Chondrocyte (in vitro differentiated cells): Measurements from ENCODE around the gene TTLL10. TPM values are rescaled to one million over a fixed set of nuclear protein-coding genes. Genes with fewer than 3 reads are reported as not detected.

ENCODE experiments used
- DNase-seq: peaks from one replicate; pipeline ENCODE4 v3.0.0; 2021; ENCODE audit warnings: mixed read lengths, low spot score
- H3K27ac Mint-ChIP-seq: one replicate; pipeline ENCODE4 v1.8.0; 2021; ENCODE audit warnings: mild to moderate bottlenecking, moderate library complexity, mixed read lengths; ENCODE audit not compliant: unreplicated experiment
- H3K27me3 Mint-ChIP-seq: 2 replicates; pipeline ENCODE4 v1.8.0; 2021; ENCODE audit warnings: low read depth, mixed read lengths
- H3K36me3 Mint-ChIP-seq: 2 replicates; pipeline ENCODE4 v1.8.0; 2021; ENCODE audit warnings: low read depth, mixed read lengths
- H3K4me1 Mint-ChIP-seq: 2 replicates; pipeline ENCODE4 v1.8.0; 2021; ENCODE audit warnings: low read depth, mild to moderate bottlenecking, mixed read lengths
- H3K4me3 Mint-ChIP-seq: one replicate; pipeline ENCODE4 v1.8.0; 2021; ENCODE audit warnings: mild to moderate bottlenecking, moderate library complexity, mixed read lengths; ENCODE audit not compliant: unreplicated experiment
- H3K9me3 Mint-ChIP-seq: 2 replicates; pipeline ENCODE4 v1.8.0; 2021; ENCODE audit warnings: low read depth, mixed read lengths
- total RNA-seq: library from RNA; stranded (reverse); gene quantifications from 3 replicates; pipeline ENCODE4 v1.2.1, GENCODE V29; 2021
- TF ChIP-seq, protein P1 (sequence below): fragments of 200-600 bp; sonication (generic); IDR thresholded peaks from 2 replicates; pipeline ENCODE4 v1.5.0; 2021; ENCODE audit warnings: antibody characterized with exemption, mild to moderate bottlenecking, moderate library complexity

Gene TTLL10
- total RNA-seq, 1 donor from 2014 or later: not detected

DNA sequence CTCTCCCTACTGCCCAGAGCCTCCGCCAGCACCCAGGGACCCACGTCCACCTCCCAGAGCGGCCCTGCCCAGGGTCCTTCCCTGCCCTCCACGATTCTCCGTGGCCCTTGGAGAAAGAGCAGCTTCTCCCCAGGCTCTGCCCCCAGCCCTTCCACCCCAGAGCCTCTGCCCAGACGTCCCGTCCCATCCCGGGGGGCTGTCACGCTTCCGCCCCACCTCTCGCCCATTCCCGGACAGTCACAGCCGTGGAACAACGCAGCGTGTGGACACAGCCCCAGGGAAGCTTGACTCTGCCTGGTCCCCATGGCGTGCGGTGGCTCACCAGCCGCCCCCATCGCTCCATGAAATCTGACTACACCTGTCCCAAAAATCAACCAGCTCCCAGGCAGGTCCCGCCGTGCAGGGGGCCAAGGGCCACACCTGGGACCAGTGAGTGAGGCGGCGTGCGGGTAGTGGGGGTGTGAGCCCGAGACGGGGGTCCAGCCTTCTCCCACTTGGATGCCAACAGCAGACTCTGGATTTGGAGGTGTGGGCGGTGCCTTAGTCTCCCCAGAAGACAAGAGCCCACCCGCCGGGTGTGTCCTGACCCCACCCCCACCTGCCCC lies 12.5 kb upstream of the TTLL10 start:
- H3K36me3 Mint-ChIP-seq: no peaks in the 10 kb centered on the region
- TF ChIP-seq, protein P1, sequence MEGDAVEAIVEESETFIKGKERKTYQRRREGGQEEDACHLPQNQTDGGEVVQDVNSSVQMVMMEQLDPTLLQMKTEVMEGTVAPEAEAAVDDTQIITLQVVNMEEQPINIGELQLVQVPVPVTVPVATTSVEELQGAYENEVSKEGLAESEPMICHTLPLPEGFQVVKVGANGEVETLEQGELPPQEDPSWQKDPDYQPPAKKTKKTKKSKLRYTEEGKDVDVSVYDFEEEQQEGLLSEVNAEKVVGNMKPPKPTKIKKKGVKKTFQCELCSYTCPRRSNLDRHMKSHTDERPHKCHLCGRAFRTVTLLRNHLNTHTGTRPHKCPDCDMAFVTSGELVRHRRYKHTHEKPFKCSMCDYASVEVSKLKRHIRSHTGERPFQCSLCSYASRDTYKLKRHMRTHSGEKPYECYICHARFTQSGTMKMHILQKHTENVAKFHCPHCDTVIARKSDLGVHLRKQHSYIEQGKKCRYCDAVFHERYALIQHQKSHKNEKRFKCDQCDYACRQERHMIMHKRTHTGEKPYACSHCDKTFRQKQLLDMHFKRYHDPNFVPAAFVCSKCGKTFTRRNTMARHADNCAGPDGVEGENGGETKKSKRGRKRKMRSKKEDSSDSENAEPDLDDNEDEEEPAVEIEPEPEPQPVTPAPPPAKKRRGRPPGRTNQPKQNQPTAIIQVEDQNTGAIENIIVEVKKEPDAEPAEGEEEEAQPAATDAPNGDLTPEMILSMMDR: no peak
- H3K9me3 Mint-ChIP-seq: no peaks in the 10 kb centered on the region
- H3K4me3 Mint-ChIP-seq: no peak overlapping the region
- H3K27ac Mint-ChIP-seq: no peak overlapping the region
- no peaks in the 10 kb centered on the region for H3K4me1 Mint-ChIP-seq
- H3K27me3 Mint-ChIP-seq: no peaks in the 10 kb centered on the region
- no peak for DNase-seq

DNA sequence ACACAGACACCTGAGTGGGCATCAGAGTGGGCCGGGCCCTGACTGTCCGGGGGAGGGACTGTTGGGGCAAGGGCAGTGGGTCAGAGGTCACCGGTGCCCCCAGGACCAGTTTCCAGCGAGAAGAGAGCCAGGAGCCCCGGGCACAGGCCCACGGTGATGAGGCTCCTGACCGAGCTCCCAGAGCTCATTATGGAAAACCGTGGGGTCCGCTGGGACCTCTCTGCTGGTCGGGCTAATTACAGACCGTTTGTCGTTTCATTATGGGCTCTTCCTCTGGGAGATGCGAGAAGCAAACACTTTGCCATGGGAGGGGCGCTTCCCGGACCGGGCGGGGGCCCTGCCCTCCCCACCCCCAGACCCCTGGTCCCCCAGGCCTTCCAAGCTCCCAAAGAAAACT lies 12.0 kb upstream of the TTLL10 start:
- Mint-ChIP-seq H3K36me3 (no peaks in the 10 kb centered on the region), H3K27me3 (no peaks in the 10 kb centered on the region), H3K4me3 (no peak overlapping the region), H3K9me3 (no peaks in the 10 kb centered on the region), H3K27ac (no peak overlapping the region), H3K4me1 (no peaks in the 10 kb centered on the region)
- TF ChIP-seq, protein P1: no peak
- no peak for DNase-seq

DNA sequence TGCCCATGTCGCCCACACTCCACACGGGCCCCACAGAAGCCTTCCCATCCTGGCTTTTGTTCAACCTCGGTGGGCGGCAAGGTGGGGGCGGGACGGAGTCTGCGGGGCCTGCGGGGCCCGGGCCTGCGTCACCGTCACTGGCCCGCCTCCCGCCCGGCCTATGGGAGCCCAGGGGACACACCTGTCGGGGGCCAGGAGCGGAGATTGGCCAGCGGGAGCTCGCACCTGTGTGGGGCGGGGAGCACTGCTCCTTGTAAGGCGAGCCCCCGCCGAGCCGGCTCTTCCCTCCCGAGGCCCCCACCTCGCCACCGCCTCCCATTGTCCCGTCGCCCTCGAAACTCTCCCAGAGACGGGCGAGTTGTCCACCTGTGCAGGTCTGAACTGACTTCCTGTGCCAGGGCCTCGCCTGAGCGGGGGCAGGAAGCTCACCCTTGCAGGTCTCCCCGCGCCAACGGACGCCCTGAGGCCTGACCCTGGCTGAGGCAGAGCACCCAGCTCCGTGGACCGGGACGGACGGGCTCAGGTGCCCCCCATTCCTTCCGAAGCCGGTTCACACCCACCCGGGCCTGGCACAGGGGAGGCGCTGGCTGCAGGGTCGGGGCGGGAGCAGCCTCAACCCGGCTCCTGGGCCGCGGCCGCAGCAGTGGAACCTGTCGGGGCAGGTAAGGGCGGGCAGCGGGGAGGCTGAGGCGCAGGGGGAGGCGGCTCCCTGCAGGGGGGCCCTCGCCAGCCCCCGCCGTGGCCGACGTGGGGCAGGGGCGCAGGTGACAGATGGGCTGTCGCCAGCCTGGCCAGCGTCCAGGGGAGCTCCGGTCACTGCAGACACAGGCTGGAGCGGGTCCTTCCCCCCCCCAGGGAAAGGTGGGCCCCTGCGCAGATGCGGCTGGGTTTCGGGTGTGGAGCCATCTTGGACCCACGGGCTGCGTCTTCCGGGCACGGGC lies 10.8 kb upstream of the TTLL10 start:
- Mint-ChIP-seq H3K4me3 (no peak overlapping the region), H3K27ac (no peak overlapping the region)

DNA sequence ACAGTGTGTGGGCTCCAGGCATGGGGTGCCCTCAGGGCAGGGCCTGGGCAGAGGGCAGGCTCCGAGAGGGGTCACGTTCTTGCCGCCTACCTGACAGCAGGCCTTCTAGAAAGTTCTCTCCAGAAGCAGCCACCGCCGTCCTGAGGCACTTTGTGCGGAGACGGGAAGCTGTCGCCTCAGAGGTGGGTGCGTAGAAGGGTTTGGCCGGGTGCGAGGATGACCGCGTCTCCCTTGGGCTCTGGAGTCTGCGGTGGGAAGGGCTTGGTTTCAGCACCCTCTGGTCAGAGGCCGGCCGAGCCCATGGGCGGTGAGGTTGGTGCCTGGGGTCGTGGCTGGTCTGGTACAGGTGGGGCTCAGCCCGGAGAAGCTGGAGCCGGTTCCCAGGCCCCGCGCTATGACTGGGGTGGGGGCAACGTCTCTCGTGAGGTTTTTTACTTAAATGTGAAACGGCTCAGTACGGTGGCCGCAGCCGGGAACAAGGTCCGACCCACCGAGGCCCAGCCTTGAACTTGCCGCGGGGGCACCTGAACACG lies 10.1 kb upstream of the TTLL10 start:
- no peaks in the 10 kb centered on the region for H3K27me3 Mint-ChIP-seq
- H3K9me3 Mint-ChIP-seq: no peaks in the 10 kb centered on the region
- H3K4me1 Mint-ChIP-seq: no peaks in the 10 kb centered on the region
- no peak for DNase-seq
- TF ChIP-seq, protein P1: no peak
- H3K36me3 Mint-ChIP-seq: no peaks in the 10 kb centered on the region
- H3K4me3 Mint-ChIP-seq: no peak overlapping the region
- no peak overlapping the region for H3K27ac Mint-ChIP-seq

More for the DNA sequence above, 10.8 kb upstream of the TTLL10 start:
- Mint-ChIP-seq H3K4me1 (no peaks in the 10 kb centered on the region), H3K9me3 (no peaks in the 10 kb centered on the region), H3K36me3 (no peaks in the 10 kb centered on the region), H3K27me3 (no peaks in the 10 kb centered on the region)
- DNase-seq: no peak
- TF ChIP-seq, protein P1: no peak

DNA sequence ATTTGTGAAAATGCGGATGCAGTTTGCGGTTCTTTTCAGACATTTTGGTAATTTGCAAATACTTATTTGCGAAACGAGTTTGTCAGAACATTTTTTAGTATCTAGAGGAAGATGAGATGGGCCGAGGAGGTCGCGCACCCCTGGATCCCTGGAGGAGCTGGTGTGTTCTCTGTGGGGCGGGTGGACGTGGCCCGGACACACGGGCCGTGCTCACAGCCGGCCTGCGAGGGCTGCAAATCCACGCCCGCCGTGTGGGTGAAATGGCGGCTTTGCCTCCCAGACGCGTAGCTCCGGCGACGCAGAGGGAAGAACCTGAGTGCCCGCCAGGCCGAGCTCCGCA lies 9.3 kb upstream of the TTLL10 start:
- TF ChIP-seq, protein P1: no peak

More for the DNA sequence above, 9.3 kb upstream of the TTLL10 start:
- no peak overlapping the region for H3K27ac Mint-ChIP-seq
- H3K4me1 Mint-ChIP-seq: no peaks in the 10 kb centered on the region
- H3K36me3 Mint-ChIP-seq: no peaks in the 10 kb centered on the region
- H3K4me3 Mint-ChIP-seq: no peak overlapping the region
- H3K27me3 Mint-ChIP-seq: no peaks in the 10 kb centered on the region
- no peaks in the 10 kb centered on the region for H3K9me3 Mint-ChIP-seq
- DNase-seq: no peak
